GM21529 (cell line): ENCODE results near the gene FBXL13.
"Not testable (repeated sequence)": the region's sequence is repeated elsewhere in the genome, so short reads cannot be mapped to it uniquely, and the experiment has no call there.

Source experiments
- ATAC-seq: cut with Tn5 transposase; IDR thresholded peaks from one replicate; pipeline ENCODE4 v1.9.1; 2021; ENCODE audit not compliant: unreplicated experiment

Gene FBXL13

DNA sequence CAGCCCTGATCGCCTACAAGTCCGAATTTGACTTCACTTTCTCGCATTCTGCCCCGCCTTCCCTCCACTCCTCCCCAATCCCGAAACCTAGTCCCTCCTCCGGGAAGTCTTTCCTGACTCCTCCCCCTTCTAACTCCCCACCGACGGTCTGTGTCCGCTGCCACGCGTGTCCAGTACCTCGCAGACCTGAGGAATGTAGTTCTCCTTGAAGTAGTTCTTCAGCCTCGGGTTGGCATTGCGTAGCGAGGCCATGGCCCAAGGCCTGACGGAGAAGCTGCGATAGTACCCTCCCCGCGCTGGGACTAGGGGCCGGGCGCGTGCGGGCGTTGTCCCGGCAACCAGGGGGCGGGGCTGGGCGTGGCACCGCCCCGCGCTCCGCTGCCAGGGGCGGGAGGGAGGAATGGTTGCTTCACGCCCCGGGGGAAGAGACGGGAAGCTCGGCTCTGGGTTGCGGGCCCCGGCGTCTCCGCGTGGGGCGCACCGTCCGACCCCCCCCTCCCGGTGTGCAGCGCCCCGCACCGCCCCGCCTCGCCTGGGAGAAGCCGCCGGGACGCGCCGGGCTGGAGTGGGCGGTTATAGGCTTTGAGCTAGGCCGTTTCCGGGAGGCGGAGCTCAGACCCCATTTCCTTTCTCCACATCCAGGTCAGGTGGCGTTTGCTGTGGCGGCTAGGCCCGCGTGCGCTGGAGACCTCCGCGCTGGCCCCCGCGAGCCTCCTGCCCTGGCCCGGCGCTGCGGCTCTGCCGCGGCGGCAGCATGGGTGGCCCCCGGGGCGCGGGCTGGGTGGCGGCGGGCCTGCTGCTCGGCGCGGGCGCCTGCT is at the start of gene FBXL13, which contains the start of gene ARMC10:
Gene FBXL13 (minus strand): TSS at position 278 of the 818 bp plus-strand sequence.
Gene ARMC10 (plus strand): TSS at position 622 of the 818 bp plus-strand sequence. CDS start 133 bp downstream, at position 755.
- ATAC-seq: peak; percentile 90

DNA sequence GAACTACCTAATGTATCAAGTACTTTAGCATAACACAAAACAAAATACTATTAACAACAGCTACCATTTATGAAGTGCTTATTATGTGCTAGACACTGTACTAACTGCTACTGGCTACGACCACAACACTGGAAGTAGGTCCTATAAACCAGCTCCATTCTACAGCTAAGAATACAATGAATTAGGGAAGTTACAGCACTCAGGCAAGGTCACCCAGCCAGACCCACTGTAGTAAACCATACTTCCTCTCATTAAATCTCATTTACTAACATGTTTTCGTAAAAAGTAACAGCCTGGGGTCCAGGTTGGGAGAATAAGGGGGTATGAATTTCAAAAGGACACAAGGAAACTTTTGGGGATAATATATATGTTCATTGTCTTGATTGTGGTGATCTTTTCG is 48.9 kb upstream of the FBXL13 start:
- ATAC-seq: no peak

DNA sequence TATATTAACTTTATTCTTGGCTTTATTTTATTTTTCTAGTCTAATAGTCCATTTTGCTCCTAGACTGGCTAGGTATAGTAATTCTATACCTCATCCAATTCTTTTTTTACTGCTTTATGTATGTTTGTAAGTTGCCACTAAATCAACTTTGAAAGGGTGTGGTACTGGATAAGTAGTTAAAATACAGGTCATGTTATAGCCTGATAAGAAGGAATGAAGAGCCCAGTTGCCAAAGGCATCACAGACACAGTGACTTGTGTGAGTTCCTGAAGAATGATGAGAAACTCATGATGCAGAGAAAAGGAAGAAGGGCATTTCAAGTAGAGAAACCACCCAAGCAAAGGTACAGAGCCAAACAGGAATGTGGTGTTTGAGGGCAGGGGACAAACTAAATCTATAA is 47.0 kb upstream of the FBXL13 start:
- ATAC-seq: no peak

DNA sequence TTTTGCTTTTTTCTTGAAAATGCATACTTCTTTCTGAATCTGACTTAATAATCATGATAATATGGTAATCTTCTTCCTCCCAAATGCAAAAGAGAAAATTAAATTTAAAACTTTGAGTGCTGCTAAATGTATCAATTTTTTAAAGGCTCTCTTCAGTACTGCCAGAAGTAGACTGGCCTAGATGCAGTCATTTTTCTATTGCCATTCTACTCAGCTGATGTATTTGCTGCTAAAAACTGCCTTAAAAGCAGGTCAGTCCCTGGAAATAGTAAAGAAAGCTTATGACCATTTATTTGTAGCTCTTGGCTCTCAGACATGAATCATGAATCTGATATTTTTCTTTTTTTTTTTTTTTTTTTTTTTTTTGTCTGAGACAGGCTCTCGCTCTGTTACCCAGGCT is 45.8 kb upstream of the FBXL13 start:
- no peak for ATAC-seq

DNA sequence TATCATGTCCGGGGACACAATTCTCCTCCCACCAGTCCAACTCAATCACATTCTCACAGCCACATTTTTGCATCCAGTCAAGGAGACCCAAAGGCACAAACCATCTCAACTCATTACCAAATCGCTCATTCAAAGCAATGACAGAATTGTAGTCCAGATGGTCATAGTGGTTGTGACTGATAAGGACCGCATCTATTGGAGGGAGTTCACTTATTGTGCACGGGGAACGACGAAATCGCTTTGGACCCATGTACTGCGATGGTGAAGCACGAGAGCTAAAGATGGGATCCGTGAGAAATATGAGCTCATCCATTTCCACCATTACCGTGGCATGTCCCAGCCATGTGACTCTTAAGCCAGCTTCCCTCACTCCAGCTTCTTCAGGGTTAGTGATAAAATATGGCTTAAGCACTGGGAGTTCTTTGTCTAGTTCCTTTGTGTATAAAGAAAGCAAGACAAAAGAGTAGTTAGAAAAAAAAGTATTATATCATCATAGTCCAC is 45.2 kb upstream of the FBXL13 start:
- no peak for ATAC-seq

DNA sequence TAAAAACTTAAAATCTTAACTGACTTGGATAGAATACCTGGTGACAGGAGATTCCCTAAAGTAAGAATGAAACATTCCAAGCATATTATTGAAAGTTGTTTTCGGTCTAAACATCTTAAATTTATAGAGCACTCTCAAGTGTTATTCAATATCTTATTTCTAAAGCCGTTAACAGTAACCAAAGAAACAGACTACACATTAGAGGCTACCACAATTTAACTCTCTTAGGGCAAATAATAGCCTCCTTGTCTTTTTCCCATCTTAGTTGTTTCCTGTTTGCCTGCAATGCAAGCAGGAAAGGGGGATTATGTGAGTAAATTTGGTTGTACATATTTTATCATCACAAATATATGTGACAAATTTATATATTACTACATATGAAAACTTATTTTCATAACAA is 42.9 kb upstream of the FBXL13 start:
- ATAC-seq: no peak

DNA sequence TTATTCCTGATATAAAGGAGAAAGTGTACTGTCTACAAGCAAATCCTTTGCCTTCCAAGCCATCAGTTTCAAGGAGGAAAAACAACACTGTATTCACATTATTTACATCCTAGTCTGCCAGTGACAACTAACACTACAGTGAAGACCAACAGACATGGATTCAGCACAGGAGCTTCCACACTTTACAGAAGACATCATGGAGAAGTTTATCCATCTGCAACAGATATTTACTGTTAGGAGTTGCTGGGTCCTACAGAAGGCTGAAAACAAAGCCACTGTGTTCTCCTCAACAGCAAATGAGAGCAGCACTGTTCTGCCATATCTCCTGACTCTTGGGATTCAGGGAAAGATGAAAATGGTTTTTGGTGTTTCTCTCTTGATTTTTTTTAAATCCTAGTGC is 42.4 kb upstream of the FBXL13 start:
- no peak for ATAC-seq

DNA sequence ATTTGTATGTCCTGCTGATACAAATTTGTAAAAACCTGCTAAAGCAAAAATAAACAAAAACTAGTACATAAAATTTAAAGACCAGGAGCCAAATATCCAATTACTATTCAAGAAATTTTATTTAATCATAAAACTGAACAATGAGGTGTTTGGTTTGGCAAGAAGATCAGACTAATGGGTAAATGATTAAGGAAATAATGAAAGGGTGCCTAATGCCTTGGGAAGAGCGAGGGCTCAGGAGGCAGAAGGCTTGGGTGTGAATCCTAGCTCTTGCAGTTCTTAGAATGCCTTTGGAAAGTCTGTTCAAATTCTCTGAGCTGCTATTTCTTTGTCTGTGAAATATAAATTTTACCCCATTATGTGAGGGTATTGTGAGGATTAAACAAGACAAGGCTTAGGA is 41.9 kb upstream of the FBXL13 start:
- ATAC-seq: no peak

DNA sequence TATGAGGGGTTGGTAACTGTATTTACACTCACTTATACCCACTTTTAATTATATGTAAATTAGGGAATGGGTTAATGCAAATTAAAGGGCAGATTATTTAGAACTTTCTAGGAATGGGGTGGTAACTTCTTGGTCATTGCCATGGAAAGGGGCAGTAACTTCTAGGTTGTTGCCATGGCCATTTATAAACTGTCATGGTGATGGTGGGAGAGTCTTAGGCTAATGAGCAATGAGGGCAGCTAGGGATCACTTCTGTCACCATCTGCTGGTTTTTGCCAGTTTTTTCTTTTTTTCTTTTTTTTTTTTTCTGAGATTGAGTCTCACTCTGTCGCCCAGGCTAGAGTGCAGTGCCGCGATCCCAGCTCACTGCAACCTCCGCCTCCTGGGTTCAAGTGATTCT is 41.2 kb upstream of the FBXL13 start:
- no peak for ATAC-seq

DNA sequence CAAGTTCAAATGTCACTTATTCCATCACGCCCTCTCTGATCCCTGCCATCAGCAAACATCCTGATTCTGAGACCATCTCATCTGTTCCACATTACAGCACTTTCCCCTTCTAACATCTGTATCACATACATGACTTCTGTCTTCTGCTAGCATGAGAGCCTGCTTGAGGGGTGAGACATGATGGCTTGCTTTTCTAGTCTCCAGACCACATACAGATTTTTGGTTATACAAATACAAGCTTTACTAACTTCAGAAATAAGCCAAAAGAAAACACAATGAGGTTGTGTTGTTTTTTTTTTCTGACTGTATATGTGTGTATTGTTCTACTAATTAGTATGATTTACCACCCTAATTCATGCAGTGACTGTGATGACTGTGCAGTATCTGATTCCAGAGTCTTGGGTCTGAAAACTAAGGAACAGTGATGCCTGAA is 40.0 kb upstream of the FBXL13 start:
- no peak for ATAC-seq

DNA sequence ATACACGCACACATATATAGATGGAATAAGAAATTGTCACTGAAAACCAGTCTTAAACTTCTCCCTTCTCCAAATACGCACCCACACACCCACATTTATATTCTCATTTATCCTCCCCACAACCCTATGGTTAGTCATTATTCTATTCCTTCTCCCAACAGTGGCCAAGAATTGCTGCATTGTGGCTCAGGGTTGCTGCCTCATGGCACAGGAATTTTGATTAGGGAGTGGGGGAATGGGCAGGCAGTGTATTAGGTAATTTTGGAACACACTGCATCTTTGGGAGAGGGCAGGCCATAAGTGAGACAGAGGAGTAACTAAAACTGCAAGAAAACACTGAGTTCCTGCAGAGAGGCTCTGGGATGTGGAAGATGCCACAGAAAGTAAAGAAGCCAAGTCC is 38.6 kb upstream of the FBXL13 start:
- ATAC-seq: no peak

DNA sequence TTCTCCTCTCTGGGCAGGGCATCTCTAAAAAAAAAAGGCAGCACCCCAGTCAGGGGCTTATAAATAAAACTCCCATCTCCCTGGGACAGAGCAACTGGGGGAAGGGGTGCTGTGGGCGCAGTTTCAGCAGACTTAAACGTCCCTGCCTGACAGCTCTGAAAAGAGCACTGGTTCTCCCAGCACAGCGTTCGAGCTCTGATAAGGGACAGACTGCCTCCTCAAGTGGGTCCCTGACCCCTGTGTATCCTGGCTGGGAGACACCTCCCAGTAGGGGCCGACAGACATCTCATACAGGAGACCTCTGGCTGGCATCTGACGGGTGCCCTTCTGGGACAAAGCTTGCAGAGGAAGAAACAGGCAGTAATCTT is 32.1 kb upstream of the FBXL13 start:
- ATAC-seq: not testable (repeated sequence)

DNA sequence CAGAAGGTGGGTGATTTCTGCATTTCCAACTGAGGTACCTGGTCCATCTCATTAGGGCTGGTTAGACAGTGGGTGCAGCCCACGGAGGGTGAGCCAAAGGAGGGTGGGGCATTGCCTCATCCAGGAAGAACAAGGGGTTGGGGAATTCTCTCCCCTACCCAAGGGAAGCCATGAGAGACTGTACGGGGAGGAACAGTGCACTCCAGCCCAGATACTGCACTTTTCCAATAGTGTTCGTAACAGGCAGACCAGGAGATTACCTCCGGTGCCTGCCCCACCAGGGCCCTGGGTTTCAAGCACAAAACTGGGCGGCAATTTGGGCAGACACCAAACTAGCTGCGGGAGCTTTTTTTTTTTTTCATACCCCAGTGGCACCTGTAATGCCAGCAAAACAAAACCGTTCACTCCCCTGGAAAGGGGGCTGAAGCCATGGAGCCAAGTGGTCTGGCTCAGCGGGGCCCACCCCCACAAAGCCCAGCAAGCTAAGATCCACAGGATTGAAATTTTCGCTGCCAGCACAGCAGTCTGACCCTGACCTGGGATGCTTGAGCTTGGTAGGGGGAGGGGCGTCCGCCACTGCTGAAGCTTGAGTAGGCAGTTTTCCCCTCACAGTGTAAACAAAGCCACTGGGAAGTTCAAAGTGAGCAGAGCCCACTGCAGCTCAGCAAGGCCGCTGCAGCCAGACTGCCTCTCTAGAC is 31.6 kb upstream of the FBXL13 start:
- no peak for ATAC-seq

DNA sequence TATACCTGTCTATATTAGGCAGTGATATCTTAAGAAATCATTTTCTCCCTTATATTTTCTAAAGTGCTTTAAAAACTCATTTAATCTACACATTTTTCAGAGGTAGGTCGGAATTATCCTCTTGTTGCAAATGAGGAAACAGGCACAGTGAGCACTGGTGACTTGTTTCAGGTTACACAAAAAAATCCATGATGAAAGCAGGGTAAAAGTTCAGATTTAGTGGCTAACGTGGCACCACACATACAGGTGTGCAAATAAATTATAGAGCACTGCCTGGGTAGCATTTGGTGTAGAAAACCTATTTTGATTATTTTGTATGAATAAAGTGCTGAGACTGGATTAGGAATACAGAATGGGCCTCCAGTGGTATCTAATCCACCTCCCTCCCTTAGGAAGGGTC is 26.9 kb upstream of the FBXL13 start:
- ATAC-seq: no peak

DNA sequence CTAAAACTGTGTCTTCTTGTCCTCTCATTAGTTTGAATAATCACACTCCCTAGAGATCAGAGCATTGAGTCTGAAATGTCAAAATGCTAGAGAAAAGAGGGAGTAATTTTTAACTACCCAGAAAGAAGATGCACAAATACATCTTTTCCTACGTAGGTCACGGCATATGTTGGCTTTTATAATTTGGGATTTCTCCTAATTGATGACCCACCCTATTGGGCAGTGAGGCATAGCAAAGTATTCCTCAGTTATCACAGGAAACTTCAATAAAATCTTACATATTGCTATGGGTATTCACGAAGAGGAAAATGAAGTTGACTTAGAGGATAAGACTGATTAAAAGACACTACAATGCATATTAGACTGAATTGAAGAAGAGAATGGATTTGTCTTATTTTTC is 25.8 kb upstream of the FBXL13 start:
- no peak for ATAC-seq

DNA sequence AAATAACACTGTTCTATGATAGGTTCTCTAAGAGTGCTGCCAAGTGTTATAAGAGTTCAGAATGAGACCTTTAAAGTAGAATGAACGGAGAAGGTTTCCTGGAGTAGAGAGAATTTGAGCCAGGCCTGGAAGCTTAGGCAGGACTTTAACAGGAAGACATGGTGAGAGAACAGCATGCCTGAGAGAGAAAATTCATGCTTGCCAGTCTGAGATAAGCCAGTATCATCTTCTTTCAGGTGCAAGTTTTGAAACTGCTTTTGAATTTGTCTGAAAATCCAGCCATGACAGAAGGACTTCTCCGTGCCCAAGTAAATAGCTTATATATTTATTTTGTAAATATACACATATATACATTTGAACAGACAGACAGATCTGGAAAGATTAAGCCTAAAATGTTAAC is 22.4 kb upstream of the FBXL13 start:
- ATAC-seq: no peak

DNA sequence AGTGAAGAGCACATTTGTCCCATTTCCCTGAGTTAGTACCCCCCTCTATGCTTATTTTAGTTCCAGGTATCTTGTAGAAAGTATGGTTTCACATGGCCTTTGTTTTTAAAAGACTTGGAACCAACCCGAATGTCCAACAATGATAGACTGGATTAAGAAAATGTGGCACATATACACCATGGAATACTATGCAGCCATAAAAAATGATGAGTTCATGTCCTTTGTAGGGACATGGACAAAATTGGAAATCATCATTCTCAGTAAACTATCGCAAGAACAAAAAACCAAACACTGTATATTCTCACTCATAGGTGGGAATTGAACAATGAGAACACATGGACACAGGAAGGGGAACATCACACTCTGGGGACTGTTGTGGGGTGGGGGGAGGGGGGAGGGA is 21.0 kb upstream of the FBXL13 start:
- not testable (repeated sequence) for ATAC-seq

DNA sequence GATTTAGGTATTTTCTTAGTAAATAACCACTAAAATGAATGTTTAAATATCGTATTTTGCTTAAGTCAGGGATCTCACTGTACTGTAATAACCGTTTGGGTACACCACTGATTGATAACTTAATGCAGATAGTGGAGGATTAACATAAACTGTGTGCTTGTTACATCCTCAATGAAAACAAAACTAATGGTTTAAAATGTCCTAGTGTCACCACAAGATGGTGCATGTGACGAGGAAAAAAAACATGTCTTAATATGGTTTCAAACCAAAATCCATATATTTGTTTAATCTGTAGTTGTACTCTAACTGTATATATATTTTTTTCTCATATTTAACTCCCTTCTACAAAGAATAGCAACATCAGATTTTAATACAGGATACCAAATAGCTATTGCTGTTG is 19.5 kb upstream of the FBXL13 start:
- no peak for ATAC-seq

DNA sequence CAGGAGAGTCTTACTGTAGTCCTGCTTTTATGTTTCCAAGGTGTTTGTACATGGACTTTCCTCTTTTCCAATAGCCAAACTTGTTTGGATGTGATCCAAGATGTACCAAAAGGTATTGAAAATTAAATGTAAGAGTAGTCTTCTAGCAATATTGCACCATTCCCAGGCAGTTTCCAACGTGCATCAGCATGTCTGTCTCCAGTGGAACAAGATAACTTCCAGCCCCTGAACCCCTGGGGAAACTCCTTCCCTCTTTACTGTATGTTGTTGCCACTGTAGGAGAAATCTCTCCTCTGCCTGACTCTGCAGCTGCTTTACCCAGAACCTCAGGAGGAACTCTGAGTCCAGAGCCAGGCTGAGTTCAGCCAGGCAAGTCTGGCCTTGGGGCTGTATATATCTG is 18.8 kb upstream of the FBXL13 start:
- no peak for ATAC-seq

DNA sequence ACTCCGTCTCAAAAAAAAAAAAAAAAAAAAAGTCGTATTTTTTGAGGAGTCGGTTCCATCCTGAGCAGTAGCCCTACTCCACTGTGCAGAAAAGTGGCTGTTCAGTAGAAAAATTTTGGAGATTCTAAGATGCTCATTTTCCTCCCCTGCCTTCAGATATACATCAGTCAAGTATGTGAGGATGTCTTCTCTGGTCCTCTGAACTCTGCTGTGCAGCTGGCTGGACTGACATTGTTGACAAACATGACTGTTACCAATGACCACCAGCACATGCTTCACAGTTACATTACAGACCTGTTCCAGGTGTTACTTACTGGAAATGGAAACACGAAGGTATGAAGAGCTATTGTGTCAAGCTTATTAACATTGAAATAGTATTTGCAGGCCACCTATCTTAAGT is 17.7 kb upstream of the FBXL13 start:
- not testable (repeated sequence) for ATAC-seq

DNA sequence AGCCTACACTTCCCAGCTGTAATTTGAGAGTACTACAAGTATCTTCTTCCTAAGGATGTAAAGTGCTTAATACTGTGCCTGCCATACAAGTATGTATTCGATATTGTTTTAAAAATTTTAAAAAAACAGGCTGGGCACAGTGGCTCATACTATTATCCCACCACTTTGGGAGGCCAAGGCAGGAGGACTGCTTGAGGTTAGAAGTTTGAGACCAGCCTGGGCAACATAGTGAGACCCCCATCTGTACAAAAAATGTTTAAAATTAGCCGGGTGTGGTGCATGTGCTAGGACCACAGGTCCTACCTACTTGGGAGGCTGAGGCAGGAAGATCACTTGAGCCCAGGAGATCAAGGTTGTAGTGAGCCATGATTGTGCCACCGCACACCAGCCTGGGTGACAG is 8.6 kb upstream of the FBXL13 start:
- ATAC-seq: no peak

DNA sequence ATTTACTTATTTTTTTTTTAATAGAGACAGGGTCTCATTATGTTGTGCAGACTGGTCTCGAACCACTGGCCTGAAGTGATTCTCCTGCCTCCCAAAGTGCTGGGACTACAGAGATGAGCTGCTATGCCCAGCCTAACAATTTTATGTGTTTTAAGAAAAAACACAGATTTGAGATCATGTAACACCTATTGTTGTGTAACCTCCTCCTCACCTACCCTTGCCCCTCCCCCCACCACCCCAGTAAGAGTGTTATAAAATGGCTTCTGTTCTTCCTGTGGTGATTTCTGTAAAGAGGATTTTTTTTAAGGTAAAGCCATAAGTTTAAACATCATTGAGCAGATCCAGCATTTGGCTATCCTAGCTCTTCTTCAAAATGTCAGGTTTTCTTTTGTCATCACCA is 7.9 kb upstream of the FBXL13 start:
- no peak for ATAC-seq
